Endometrium (tissue), 2 donors: ENCODE data around the gene PIP5K1B.

Experiments used
- FAIRE-seq: peaks from 2 replicates; lab custom pipeline; 2012; peaks lifted over from hg19 to GRCh38; lab: Jason Lieb, UNC
- donor health status: control.
- donor health status: control.

PIP5K1B gene

DNA sequence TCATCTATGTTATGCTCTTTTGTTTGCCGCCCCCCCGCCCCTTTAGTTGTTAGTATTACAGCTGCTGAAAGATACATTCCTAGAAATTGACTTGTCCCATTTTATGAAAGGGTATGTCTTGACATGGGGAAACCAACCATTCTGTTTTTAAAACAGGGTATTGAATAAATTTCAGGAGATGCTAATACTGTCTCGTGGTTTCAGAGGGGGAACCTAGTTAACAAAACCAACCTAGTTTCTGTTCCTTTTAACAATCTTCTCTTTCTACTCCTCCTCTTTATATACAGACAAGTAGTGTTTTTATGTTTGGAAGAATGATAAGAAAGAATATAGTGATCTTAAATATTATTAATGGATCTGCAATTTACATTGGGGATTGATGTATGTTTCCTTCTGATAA, 3.5 kb downstream of the PIP5K1B start:
- FAIRE-seq, result no peak

DNA sequence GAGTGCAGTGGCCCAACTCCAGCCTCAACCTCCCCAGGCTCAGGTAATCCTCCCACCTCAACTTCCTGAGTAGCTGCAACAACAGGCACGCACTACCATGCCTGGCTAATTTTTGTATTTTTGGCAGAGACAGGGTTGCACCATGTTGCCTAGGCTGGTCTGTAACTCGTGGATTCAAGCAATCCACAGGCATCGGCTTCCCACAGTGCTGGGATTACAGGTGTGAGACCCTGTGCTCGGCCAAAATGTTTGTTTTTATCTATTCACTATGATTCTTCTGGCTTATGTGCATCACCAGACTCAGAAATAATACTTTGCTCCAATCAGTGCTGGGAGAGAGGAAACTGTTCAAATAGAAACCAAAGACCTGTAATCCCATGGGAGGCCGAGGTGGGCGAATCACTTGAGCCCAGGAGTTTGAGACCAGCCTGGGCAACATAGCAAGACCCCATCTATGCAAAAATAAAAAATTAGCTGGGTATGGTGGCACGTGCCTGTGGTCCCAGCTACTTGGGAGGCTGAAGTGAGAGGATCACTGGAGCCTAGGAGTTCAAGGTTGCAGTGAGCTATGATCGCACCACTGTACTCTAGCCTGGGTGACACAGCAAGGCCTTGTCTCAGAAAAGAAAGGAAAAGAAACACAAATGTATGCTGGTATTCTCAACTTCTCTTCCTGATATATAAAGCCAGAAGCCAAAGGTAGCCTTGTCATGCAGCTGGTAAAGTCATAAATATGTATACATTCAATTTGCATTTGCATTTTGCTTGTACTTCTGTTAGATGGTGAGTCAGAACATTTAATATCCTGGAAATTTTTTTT, 4.5 kb downstream of the PIP5K1B start:
- no peak for FAIRE-seq

GRCh38 chr9:68710111-68710471, 5.1 kb downstream of the PIP5K1B start:
- no peak for FAIRE-seq

DNA sequence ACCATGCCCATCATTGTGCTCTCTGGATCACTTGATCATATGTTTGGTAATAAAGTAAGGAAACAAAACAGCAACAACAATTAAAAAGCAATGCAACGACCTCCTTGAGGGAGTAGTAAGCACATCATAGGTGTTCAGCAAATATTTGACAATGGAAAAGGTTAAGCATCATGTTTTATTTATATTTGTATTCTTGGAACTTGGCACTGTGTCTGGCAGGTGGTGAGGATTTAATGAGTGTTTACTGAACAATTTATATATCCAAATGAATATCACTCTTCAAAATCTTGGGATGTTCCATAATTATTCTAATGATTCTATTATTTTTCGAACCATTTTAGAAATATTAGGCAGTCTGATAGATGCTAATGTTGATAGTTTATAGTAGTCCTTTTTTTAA, 6.2 kb downstream of the PIP5K1B start:
- no peak for FAIRE-seq

DNA sequence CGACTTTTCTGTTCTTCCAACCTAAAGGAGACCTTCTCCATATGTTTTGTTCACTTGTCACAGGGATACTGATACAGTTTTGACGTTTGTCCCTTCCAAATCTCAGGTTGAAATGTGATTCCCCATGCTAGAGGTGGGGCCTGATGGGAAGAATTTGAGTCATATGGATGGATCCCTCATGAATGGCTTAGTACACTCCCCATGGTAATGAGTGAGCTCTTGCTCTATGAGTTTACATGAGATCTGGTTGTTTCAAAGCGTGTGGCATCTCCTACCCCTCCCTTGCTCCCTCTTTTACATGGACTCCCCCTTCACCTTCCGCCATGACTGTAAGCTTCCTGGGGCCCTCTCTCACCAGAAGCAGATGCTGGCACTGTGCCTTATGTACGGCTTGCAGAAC, 6.9 kb downstream of the PIP5K1B start:
- FAIRE-seq, result no peak

DNA sequence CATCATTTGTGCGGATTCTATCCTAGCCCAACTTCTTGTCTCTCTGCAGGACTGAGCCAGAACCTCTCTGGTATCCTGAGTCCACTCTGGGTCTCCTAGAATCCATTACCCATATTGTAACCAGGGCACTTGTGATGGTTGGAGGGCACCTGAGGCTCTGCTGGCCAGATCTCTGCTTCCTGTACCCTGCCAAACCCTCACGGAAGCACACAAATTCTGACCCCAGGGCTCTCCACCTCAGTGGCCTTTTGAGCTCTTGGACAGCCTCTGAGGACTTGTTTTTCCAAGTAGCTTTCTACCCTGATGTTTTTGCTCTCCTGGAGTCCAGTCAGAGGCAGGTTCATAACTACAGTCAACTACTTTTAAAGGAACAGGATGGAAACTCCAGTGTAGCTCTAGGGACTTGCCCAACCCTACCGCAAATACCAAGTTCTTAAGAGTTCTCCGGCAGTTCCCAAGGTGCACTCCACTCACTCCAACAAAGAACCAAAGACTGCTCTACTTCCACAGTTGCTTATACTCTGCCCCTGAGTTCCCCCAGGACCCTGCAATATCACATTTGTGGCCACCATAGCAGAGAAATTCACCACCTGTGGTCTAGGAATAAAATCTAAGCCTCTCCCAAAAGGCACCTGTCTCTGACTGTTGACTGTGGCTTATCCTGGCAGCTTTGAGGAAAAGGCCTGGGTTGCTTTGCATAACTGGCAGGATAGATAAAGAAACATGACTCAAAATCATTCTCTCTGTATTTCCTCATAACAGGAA, 9.6 kb downstream of the PIP5K1B start:
- FAIRE-seq, result no peak

DNA sequence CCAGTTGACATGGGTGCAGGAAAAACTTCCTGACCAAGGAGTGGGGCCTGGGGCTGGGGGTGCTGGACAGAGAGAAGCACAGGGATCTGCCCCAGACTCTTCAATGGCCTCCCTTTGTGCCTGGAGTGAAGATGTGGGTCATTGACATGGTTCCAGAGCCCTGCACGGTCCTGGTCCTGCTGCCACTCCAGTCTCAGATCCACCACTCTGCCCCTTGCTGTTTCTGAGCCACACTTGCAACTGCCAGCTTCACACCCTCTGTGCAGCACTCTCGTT, 10.1 kb downstream of the PIP5K1B start:
- FAIRE-seq, result no peak

DNA sequence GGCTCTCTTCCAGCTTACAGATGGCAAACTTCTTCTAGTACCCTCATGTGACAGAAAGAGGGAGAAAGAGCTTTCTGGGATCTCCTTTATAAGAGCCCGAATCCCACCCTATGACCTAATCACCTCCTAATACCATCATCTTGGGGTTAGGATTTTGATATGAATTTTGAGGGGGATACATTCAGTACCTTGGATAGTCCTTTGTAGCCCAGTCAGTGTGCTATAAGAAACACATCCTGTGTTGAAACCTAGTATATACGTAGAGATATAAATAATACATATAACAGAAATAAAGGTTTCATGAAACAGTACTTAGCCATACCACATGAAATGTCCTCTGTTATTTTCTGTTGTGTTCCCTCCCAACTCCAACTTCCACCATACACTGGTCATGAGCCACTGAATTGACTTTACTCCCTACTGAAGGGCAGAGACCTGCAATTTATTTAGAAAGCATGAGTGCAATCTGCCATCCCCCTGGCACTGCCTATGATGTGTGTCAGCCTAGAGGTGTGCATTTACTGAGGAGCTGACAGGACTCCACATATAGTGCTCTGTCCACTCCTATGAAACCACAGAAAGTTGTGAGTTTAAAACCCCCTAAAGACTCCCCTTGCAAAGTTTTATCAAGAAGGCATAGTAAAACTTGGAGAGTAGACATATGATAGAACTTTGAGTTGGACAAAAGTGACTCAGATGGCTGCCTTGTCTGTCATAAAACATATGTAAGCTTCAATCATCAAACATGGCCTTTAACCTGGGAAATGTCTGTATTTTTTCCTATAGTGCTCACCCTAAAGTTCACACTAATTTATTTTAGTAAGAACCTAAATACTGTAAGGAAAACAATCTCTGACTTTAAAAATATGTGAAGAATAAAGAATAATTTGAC, 12.8 kb downstream of the PIP5K1B start:
- no peak for FAIRE-seq

DNA sequence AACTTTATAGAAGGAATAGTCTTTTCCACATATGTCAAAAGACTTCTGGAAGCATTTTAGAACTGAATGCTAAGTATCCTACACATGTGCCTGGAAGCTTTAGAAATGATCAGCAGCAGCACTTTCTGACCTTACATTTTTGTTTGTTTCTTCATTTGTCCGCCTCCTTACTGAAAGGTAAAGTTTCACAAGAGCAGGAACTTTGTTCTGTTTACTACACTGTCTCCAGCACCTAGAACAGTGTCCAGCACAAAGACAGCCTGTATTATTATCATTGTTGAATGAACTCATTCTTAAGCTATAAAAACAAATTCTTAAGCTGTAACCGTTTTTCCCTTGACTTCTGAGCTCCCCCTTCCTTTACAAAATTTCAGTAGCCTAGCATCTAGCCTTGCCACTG, 14.8 kb downstream of the PIP5K1B start:
- no peak for FAIRE-seq

GRCh38 chr9:68720656-68721313, 15.7 kb downstream of the PIP5K1B start:
- no peak for FAIRE-seq

DNA sequence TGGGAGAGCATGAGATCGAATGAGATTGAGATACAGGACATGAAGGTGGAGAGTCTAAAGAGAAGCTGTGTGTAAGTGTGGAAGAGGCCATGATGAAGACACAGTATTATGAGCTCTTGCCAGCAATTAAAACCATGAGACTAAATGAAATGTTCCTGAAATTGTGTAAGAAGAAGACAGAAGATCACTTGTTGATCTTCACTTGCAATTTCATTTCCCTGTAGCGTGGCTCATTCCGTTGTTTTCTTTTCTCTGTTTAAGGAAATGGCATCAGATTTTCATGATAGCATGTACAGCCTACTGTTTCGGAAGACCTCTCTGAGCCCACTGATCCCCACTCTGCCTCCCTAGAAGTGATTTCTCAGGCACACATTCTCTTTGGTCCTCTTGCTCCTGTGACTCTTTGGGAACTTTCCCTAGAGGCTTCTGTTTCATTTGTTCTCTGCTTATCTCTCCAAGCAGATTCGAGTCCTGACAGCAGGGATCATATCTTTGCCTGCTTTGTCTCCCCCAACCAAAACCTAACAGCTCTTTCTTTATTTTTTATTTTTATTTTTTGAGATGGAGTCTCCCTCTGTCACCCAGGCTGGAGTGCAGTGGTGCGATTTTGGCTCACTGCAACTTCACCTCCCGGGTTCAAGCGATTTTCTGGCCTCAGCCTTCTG, 16.8 kb downstream of the PIP5K1B start:
- FAIRE-seq, result no peak

GRCh38 chr9:68725070-68725469, 20.0 kb downstream of the PIP5K1B start:
- FAIRE-seq, result no peak

DNA sequence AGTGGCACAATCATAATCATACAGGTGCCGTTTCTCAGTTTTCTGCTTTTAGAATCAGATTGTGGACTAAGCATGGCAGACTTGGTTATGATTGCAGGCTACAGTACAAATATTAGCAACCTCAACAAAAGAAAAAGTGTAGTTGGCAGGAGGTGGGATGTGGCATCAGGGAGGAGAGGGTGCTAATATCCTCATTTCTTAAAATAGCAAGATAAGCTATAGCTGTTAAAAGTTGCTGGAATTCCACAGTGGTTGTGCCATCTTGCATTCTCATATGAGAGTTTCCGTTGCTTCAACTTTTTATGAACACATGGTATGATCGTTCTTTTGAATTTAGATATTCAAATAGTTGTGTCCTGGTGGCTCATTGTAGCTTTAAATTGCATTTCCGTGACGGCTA, 21.4 kb downstream of the PIP5K1B start:
- no peak for FAIRE-seq

DNA sequence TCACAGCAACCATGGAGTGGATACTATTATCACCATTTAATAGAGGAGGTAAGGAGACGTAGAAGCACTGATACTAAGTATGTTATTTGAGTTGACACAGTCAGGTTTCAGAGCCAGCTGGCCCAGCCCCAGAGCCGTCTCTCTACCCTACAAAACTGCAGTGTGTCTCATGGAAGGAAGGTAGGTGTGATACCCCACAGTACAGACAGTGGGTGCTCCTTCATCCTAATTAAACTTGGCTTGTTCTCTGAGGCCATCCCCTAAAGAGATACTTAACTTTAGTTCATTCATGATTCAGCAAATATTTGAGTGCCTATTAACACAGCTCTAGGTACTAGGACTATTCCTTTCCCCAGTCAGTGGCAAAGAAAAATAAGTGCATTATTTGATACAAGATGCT, 22.6 kb downstream of the PIP5K1B start:
- FAIRE-seq, result no peak

DNA sequence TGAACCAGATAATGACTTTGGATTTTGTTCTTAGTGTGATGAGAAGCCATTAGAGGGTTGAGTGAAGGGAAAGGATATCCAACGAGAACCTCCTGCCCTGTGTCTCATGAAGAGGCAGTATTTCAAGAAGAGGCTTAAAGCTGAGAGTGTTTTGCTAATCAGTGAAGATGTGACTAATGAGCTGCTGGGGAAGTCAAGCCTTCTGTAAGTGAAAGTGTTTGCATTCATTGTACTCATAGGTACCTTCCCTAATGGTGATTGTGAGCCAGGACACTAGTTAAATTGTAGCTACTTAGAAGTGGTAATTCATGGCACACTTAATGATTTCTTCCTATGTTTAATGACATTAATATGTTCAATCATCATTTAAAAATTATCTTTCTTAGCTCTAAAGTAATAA, 23.7 kb downstream of the PIP5K1B start:
- no peak for FAIRE-seq

- no peak for FAIRE-seq
Measured at GRCh38 chr9:68730570-68731235, 25.7 kb downstream of the PIP5K1B start.

- no peak for FAIRE-seq
Measured at GRCh38 chr9:68731857-68732256, 26.8 kb downstream of the PIP5K1B start.

GRCh38 chr9:68732405-68733020, 27.5 kb downstream of the PIP5K1B start:
- no peak for FAIRE-seq

- FAIRE-seq, result no peak
Measured at GRCh38 chr9:68733021-68733405, 28.0 kb downstream of the PIP5K1B start.

DNA sequence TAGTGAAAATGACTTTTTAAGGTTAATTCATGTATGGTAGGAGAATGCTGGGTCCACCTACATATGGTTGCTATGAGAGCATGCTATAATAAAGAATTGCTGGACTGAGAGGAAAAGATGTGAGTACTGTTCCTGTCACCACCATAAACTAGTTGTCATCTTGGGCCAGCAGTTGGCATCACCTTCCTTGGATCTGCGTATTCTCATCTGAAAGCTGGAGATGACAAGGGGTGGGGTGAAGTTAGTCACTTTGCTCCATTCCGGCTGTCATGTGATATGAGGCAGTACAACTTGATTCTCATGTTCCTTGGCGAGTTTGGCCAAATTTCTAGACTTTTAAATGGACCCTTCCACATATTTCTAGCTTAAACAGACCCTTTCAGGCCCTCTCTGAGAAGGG, 33.3 kb downstream of the PIP5K1B start:
- FAIRE-seq, result no peak

GRCh38 chr9:68739621-68740174, 34.7 kb downstream of the PIP5K1B start:
- FAIRE-seq, result no peak
